NCI-H446 treated with DMSO at 0.1 percent for 48 hours (cell line): Measurements from ENCODE around the gene TXN2.

Source experiments
- DNase-seq: peaks from one replicate; lab custom pipeline; 2025; lab: John Stamatoyannopoulos, UW

TXN2 gene

DNA sequence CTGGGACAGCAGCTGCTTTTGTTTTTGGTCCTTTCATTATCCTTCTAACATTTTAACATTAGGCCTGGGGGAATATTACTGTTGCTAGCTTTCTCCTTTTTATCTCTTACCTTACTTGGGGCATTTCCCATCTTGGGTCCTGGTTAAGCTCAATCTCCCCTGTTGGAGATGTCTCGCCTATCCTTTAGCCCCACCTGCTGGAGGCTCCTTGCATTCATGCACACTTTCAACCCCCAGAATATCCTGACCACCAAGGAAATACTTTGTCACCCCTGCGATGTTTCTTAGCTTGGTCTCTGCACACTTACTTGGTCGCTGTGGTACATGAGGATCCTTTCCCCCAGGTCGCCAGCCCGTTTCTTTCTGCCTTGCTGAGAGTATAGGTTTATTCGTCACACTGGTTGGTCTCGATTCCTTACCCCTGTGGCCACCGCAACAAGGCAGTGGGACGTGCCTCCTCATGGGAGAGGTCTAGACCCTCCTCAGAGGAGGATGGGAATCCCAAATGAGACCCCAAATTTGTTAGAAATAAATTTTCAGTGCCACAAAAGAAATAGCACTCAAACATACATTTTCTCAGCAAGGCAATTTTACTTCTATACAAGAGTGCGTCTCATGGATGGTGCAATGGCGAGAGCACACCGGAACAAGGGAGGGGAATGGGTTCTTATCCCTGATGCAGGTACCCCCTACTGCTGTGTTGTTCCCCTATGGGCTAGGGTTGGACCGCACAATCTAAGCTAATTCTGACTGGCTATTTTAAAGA lies 5.4 kb upstream of the TXN2 start:
- DNase-seq, result no peak

DNA sequence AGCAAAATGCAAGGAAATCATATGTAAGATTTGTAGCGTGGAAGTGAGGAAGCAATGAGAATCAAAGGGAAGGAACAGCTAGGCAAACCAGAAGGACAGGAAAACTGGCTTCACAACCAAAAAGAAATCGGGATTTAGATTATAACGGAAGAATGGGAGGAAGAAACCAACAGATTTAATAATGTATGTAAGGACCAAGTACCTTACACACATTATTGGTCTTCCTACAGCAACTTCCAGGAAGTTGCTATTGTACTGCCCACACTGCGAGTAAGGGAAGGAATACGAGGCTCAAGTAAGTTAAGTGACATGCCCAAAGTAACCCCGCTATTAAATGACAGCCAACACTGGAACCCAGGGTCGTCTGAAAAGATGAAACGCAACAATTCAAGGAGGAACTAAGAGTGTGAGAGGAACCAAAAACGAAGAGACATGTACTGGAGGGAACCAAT lies 473 bp downstream of the TXN2 start:
- no peak for DNase-seq

DNA sequence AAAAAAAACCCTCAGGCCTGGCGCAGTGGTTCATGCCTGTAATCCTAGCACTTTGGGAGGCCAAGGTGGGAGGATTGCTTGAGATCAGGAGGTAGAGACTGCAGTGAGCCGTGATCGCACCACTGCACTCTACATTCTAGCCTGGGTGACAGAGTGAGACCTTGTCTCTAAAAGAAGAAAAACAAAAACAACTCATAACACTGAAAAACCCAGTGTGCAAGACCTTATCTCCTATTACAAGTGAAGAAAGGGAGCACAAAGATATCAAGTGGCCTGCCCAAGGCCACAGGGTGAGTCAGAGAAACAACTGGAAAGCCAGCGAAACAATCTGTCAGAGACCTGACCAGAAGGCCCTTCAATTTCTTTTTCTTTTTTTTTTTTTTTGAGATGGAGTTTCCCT lies 2.5 kb downstream of the TXN2 start:
- no peak for DNase-seq

DNA sequence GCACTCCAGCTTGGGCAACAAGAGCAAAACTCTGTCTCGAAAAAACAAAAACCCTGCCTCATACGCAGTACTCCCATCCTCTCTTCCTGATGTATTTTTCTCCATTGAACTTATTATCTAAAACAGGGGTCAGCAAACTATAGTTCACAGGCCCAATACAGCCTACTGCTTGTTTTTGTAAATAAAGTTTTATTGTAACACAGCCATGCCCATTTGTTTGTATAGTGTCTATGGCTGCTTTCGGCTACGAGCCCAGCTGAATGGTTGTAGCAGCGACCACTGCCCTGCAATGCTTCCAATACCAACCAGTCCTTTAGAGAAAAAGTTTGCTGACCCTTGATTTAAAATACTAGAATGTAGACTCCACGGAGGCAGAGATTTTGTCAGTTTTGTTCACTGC lies 6.1 kb downstream of the TXN2 start:
- no peak for DNase-seq

DNA sequence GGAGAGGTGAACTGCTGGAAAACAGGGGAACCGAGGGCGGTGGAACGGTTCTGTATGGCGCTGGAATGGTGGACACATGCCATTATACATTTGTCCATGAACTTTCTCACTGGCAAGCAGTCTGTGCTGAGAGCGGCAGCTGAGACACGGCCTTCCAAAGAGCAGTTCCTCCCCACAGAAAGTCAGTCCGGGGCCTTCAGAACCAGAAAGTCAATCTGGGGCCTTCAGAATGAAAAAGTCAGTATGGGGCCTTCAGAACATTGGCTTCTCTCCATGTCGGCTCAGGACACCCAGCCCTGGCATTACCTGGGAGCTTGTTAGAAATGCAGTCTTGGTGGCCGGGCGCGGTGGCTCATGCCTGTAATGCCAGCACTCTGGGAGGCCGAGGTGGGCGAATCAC lies 8.8 kb downstream of the TXN2 start:
- no peak for DNase-seq

DNA sequence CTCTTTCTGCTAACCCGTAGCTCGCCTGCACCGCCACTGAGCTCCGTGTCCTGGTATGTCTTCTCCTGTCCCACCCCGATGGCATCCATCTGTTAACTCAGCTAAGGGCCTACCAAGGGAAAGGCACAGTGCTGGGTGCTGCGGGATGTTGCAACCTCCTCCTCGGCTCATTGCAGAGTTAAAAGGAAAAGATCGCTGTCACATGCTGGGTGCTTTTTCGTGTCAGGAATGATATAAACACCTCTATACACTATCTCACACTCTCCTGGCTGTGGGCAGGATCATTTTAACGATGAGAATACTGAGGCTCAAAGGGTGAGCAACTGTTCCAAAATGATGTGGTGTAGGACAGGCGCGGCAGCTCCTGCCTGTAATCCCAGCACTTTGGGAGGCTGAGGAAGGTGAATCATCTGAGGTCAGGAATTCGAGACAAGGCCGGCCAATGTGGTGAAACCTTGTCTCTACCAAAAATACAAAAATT lies 10.1 kb downstream of the TXN2 start:
- no peak for DNase-seq

DNA sequence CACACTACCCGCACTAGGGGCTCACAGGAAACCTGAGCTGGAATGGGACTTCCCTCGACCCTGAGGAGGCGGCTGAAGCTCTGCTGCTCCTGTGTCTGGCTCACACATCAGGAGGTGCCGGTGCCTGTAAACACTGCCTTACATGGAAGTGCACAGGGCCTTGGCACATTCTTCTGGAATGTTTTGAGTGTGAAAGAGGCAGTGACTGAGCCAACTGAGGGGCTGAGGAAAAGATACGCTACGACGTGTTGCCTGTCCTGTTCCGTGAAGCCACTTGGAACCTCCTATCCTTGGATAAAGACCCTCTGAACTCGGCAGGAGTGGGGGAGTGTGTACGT lies 10.5 kb downstream of the TXN2 start:
- DNase-seq, result no peak

DNA sequence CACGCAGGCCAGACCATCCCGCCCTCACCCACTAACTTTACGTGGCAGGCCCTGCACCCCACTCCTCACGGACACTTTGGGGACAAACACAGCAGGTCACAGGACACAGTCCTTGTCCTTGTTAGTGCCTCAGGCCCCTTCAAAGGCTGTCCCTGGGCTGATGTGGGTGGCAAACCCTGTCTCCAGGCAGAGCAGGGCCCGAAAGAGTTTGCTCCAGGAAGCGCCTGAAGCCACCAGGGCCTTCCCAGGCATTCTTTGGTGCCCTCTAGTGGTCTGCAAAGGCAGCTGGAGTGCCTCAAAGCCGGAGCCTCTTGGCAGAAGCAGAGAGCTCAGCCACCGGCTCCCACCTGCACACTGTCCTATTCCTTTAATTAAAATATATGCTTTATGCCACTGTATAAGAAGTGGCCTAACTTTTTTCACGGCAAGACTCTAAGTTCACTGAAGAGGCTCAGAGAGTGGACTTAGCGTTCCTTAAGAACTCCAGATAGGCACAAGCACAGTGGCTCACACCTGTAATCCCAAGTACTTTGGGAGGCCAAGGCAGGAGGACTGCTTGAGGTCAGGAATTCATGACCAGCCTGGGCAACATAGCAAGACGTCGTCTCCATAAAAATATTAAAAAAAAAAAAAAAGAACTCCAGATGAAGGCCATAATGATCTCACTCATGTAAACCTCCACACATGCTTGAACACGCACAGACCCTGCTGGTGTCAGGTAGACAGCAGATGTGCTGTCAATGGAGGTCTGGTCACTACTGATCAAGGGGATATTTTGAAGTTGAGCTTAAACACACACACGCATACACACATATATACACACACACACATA lies 11.1 kb downstream of the TXN2 start:
- DNase-seq, result peak; percentile 49

DNA sequence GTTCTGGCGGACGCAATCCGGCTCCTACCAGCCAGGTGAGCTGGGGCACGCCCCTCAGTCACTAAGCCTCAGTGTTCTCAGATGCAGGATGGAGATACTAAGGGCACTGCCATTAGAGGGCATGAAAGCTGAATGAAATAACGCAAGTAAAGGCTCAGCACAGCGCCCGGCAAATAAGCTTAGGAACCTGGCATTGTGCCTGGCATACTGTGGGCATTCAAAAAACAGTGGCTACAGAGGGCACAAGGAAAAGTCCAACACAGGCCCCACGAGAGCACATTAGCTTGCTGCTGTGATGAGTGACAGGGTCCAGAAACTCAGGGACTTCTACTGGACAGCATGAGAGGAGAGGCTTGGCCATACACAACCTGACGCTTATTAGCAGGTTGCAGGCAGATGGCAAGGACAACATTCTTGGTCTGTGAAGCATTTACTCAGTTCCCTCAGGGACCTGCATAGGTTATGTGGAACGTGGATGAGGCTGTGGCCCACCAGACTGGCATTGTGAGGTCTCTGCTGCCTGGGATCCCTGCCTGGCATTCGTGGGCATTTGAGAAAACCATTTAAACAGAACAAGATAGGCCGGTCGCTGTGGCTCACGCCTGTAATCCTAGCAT lies 12.2 kb downstream of the TXN2 start:
- no peak for DNase-seq

DNA sequence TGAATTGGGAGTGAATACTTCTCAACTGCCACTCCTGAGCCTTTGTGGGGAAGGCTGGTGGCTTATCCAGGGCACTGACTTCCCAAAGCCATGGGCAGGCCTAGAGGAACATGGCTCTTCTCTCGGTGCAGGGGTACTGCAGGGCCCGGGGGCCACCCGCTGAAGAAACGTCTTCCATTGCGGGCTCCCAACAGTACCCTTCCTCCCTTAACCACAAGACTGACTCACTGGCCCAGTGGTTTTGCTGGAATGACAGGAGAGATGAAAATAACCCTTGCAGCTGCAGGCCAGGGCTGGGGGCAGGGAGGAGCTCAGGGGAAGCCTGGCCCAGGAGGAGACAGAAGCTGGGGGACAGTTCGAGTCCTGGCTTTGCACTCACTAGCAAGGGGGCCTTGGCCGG lies 13.5 kb downstream of the TXN2 start:
- no peak for DNase-seq

DNA sequence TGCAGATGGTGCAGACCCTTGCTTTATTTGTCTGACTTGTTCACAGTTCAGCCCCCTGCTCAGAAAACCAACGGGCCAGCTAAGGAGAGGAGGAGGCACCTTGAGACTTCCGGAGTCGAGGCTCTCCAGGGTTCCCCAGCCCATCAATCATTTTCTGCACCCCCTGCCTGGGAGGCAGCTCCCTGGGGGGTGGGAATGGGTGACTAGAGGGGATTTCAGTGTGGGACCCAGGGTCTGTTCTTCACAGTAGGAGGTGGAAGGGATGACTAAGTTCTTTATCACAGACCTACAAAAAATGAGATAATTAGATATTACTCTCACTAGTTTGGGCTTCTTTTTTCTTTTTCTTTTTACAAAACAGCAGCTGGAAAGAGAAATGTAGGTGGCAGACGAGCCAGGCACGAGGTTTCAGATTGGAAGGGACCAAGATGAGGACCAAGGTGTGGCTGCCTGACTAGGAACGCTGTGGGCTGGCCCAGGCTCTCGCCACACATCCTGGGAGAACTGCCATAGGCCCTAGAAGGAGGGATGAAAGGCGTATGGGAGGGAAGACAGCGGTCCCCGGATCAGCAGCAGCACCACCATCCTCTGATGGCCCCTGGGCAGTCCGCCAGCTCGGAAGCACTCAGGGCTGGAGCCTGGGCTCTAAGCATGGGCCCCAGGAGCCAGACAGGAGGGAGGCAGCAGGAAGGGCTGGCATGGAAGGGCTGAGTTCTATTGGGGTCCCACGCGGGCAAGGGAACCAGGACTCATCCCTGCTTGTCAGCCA lies 14.2 kb downstream of the TXN2 start:
- DNase-seq, result no peak

DNA sequence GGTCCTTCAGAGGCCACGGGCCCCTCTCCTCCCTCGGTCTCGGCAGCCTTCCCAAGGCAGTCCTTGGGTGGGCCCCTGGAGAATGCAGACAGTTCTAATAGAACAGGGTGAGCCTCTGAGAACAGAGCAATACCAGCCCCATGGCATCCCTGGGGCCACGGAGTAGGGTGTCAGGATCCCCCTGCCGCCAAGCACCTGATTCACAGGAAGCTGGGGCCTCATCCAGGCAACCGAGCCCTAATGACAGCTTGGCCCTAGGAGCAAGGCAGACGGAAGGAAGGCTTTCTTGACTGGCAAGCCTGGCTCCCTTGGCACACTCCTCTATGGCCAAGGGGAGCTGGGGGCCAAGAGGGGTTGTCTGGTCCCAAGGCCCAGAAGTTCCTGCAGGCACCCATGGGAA lies 15.2 kb downstream of the TXN2 start:
- DNase-seq, result no peak

DNA sequence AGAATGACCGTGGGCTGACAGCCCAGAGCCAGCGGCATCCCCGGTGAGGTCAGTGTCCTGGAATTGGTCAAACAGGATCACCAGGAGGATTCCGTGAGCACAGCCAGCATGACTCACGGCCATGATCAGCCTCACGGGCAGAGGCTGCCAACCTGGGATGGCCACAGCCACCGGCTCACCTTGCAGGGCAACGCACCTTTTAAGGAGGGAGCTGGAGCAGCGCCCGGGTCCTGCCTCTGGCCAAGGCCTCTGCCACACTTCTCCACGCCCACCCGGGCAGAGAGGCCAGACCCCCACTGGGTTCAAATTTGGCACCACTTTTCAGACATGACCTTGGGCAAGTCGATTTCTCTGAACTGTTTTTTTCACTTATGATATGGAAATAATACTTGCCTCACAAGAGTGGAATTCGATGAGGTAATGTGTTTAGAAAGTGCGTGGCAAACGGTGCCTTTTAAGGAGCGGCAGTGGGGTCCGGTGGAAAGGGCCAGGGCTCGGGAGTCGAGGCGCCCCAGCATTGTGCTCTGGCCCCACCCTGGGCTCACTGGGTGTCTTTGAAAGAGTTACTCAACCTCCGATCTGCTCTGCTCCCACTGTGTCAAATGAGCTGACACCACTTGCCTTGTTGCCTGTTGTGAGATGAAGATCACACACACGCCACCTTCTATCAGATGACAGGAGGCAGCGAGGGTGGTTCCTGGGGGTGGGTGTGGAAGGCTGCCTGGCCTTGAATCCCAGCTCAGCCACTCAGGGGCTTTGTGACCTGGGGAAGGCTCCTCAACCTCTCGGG lies 16.0 kb downstream of the TXN2 start:
- DNase-seq, result no peak

DNA sequence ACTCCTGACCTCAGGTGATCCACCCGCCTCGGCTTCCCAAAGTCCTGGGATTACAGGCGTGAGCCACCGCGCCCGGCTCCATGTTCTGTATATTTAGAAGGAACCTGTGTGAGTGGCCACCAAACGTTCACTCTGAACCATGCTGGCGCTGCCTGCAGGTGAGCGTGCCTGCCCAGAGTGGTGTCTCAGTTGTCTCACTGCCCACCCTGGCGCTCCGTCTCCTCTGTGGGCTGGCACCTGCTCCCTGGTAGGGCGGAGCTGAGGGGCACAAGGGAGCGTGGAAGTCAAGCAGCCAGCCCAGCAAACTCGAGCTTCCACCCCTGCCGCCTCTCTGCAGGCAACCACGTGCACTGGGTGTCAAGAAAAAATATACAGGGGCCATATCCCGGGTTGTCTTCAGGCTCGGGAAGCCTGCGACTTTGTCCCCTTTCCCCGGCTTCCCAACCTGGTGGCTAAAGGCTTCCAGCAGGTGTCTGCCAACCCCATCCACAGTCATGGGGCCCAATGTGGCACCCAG lies 16.7 kb downstream of the TXN2 start:
- DNase-seq, result no peak

DNA sequence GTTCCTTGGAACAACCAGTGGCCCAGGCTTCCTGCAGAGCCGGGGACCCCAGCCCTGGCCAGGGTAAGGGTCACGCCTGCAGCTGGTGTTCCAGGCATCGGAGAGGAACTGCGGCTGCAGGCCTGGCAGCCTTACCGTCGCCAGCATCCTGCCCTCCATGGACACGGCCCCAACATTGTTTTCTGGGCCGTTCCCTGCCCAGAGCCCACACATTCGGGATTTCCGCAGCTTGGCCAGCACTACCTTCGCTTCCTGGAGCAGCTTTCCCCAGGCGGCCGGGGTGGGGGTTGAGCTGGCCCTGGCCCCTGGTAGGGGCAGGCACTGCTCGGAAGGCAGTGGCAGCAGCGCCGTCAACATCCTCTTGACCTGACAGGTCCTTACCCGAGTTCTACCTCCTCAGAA lies 17.7 kb downstream of the TXN2 start:
- no peak for DNase-seq

DNA sequence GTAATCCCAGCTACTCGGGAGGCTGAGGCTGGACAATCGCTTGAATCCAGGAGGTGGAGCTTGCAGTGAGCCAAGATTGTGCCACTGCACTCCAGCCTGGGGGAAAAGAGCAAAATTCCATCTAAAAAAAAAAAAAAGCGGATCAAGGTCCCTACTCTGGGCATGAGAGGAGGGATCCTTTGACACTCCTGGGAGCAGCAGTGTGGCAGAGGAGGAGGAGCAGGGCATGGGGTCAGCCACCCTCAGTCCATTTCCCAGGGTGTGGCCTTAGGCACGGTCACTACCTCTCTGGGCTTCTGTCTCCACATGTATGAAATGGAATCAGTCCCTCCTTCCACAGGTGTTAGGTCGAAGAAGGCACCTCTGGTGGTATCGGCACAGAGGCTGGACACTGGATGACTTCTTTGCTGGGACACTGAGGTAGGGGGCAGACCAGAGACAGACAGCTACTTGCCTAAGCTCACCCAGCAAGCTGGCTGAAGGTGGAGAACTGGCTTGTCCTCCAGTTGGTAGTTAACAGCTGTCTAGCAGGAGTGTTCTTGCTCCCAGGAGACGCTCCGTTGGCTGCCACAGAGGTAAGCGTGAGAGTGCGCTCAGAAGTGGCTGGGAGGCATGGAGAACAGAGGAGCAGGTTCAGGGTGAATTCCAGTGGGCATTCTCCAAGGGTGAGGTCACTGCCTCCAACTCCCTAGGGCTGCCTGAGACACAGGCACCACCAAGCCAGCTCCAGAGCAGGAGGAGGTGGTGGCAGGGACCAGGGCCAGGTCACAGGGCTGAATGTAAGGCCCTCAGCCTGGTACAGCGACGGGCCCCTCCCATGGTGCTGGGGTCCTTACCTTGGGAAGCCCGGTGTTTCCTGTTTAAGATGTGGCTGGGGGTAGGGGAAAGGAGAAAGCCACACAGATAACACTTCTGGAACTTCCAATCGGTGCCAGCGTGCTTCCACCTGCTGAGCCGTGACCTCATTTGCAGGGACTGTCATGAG lies 19.5 kb downstream of the TXN2 start:
- DNase-seq, result no peak

DNA sequence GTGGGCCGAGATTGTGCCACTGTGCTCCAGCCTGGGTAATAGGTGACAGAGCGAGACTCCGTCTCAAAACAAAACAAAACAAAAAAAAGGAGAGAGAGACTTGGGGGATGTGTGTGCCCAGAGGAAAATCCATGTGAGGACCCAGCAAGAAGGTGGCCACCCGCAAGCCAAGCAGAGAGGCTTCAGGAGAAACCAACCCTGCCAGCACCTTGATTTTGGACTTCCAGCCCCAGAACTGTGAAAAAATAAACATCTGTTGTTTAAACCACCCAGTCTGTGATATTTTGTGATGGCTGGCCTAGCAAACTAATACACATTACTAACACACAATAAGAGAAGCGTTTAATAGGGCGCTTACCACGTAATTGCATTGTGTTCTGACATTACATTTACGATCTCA lies 21.2 kb downstream of the TXN2 start:
- DNase-seq, result no peak

DNA sequence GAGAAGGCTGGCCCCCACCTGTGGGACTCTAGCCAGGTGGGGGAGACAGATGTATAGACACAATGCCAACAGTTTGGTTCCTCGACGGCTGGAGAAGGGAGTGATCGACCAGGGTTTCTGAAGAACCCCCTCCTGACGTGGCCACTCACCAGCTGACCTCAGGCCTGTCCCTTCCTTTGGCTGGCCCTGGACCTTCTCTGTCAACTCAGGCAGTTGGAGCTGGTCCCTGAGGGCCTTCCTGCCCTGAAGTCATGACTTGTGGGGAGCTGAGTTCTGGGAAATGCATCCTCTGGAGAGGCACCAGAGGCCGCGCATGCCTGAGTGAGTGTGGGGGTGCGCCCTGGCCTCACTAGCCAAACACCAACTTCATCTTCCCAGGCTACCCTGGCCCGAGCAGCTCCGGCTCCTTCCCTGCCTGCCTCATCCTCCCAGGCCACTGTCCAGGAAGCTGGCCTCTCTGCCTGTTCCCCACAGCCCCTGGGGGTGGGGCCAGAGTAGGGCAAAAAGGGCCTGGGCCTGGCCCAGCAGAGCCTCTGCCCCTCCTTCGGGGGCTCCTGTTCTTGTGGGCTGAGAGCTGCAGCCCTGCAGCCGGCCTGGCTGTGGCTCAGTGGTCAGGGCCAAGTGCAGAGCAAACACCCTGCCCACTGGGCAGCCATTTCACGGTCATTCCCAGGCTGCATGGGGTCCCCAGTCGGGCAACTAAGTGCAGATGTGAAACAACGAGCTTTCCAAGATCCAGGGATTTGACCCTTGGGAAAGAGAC lies 23.6 kb downstream of the TXN2 start:
- DNase-seq, result no peak

DNA sequence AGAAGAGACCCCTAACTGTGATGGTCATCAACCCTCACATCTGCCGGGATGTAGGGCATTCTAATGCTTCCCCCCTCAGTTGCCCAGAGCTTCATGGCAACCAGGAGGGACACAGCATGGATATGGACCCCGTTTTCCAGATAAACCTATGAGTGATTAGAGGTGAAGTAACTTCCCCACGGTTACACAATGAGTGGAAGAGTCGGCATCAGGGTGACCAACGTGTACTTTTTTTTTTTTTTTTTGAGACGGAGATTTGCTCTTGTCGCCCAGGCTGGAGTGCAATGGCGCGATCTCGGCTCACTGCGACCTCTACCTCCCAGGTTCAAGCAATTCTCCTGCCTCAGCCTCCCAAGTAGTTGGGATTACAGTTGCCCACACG lies 25.0 kb downstream of the TXN2 start:
- DNase-seq, result no peak
